CD4-positive, alpha-beta T cell treated with Interferon alpha-2 for 1 hour (primary cell): ENCODE data around the gene OR52N5.
A peak's percentile ranks its signal among the peaks of the same experiment; 100 is the strongest.

Experiments
- DNase-seq, 2 donors: peaks; one replicate each; pipeline ENCODE4 v3.0.0-alpha.2; 2020 to 2022

Gene OR52N5

GRCh38 chr11:5783255-5783654 lies at the start of gene OR52N5:
Gene OR52N5 (minus strand): TSS chr11:5783355. CDS start chr11:5778634, 4,721 bp downstream.
- no peak for DNase-seq

GRCh38 chr11:5831196-5831829 lies 48.2 kb upstream of the OR52N5 start:
- no peak for DNase-seq

- no peak for DNase-seq
Measured at GRCh38 chr11:5818245-5818886, 35.2 kb upstream of the OR52N5 start.

DNA sequence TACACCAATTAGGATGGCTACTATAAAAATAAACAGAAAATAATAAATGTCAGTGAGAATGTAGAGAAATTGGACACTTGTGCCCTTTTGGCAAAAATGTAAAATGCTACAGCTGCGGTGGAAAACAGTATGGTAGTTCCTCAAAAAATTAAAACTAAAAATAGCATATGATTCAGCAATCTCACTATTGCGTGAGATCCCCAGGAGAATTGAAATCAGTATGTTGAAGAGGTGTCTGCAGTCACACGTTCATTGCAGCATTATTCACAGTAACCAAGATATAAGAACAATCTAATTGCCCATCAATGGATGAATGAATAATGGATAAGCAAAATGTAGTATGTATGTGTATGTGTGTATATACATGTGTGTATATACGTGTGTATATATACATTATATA lies 32.4 kb upstream of the OR52N5 start:
- DNase-seq, result no peak

- no peak for DNase-seq
Measured at GRCh38 chr11:5809905-5810795, 27.0 kb upstream of the OR52N5 start.

- peak in 1 of 2 donors; percentile 19 for DNase-seq
Measured at GRCh38 chr11:5809122-5809519, 26.0 kb upstream of the OR52N5 start.

GRCh38 chr11:5808500-5809121 lies 25.5 kb upstream of the OR52N5 start, which contains the start of gene OR52N2:
Gene OR52N2 (plus strand): TSS chr11:5808924. CDS start chr11:5820336, 11,412 bp downstream.
- peak; percentile 72 to 80 for DNase-seq

DNA sequence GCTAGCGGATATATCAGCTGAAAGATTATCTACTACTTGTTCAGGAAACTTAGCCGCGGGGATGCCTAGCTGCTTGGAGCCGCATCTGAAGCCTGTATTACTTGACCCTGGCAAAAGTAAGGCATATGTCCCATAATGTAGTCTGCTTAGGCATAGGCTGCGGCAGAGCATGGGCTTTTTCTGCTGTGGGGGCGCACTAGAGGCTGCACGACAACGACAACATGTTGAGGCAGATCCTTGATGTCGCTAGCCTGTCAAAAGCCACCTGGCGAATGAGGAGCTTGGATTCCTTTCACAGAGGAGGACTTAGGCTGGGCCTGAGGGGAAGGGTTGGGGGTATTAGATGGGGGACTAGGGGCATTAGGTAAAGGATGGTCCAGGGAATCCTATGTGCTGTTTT lies 24.4 kb upstream of the OR52N5 start:
- no peak for DNase-seq

GRCh38 chr11:5803982-5804381 lies 20.8 kb upstream of the OR52N5 start:
- DNase-seq, result no peak

GRCh38 chr11:5796541-5796940 lies 13.4 kb upstream of the OR52N5 start:
- no peak for DNase-seq

- no peak for DNase-seq
Measured at GRCh38 chr11:5791165-5791564, 8.0 kb upstream of the OR52N5 start, which contains the start of gene OR52N1. Gene OR52N1 (minus strand): TSS chr11:5791265. CDS start chr11:5788816, 2,449 bp downstream.

DNA sequence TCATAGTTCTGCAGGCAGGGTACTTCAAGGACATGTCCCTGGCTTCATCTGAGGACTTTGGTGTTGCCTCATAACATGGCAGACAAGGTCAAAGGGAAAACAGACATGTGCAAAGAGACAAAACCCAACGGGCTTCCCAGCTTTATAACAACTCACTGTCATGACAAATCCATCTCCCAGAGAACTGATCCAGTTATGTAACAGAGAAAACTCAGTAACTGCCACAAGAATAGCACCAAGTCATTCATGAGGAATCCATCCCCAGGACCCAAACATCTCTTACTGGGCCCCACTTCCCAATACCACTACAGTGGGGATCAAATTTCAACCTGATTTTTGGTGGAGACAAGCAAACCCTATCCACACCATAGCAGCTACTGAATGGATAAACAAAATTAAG lies 16.1 kb downstream of the OR52N5 start:
- no peak for DNase-seq

- no peak for DNase-seq
Measured at GRCh38 chr11:5753943-5754342, 29.2 kb downstream of the OR52N5 start, which contains the start of gene OR52N4. Gene OR52N4 (plus strand): TSS chr11:5754243. CDS start chr11:5754741, 498 bp downstream.

DNA sequence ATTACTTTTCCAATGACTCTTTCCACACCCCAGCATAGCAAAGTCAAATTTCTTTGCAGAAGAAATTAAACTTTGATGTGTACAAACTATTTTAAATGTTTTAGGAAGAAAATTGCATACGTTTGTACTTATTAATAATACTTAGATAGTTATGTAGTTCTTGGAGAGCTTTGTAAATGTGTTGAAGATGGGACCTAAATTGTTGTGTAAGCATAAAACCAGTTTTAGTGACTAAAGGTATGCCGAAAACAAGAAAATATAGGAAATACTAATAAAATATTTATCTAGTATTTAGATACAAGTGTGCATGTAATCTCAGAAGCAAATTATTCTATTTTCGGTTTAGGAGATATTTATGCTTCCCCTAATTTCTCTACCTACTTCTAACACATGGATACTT lies 33.3 kb downstream of the OR52N5 start:
- DNase-seq, result no peak

DNA sequence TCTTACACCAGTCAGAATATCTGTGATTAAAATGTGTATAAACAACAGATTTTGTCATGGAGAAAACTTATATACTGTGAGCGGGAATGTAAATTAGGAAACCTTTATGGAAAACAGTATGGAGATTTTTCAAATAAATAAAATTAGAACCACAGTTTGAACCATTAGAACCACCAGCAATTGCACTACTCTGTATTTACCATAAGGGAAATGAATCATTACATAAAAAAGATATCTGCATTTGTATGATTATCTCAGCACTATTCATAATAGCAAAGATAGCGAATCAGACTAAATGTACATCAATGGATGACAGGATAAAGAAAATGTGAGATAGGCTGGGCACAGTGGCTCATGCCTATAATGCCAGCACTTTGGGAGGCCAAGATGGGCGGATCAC lies 36.5 kb downstream of the OR52N5 start:
- no peak for DNase-seq

- DNase-seq, result no peak
Measured at GRCh38 chr11:5738431-5738830, 44.7 kb downstream of the OR52N5 start.

- DNase-seq, result no peak
Measured at GRCh38 chr11:5737670-5738392, 45.3 kb downstream of the OR52N5 start.

DNA sequence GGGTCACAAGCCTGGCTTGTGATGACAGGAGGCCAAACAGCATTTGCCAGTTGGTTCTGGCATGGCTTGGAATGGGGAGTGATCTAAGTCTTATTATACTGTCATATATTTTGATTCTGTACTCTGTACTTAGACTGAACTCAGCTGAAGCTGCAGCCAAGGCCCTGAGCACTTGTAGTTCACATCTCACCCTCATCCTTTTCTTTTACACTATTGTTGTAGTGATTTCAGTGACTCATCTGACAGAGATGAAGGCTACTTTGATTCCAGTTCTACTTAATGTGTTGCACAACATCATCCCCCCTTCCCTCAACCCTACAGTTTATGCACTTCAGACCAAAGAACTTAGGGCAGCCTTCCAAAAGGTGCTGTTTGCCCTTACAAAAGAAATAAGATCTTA lies 46.1 kb downstream of the OR52N5 start:
- DNase-seq, result no peak

GRCh38 chr11:5736396-5736795 lies 46.8 kb downstream of the OR52N5 start, which contains the start of gene OR56B1:
Gene OR56B1 (plus strand): TSS chr11:5736448. CDS start chr11:5736517, 69 bp downstream.
- DNase-seq, result no peak

- no peak for DNase-seq
Measured at GRCh38 chr11:5727691-5728090, 55.5 kb downstream of the OR52N5 start.

DNA sequence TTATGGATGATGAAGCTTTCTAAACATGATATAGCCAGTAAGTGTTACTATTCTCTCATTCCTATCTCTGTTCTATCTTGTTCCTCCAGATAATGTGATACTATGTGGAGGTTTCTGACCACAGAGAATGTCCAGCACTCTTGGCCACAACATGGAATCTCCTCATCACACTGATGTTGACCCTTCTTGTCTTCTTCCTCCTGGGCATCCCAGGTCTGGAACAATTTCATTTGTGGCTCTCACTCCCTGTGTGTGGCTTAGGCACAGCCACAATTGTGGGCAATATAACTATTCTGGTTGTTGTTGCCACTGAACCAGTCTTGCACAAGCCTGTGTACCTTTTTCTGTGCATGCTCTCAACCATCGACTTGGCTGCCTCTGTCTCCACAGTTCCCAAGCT lies 56.8 kb downstream of the OR52N5 start:
- no peak for DNase-seq
